Keratinocyte (primary cell): Measurements from ENCODE around the gene FBXO44.

Experiments
- CTCF ChIP-seq, 3 experiments: IDR thresholded peaks in 1 of 3; conservative IDR thresholded peaks in 1 of 3; optimal IDR thresholded peaks in 1 of 3; 2 replicates in 2 of 3; 3 replicates in 1 of 3; pipeline versions ENCODE3 to v1.5.1; 2011; ENCODE audit warnings: low read length in 3 of 3, mild to moderate bottlenecking in 3 of 3, moderate library complexity in 2 of 3, control low read depth in 1 of 3, inconsistent platforms in 1 of 3; ENCODE audit not compliant: insufficient read depth in 2 of 3; ENCODE audit errors: extremely low read depth in 1 of 3
- EZH2 ChIP-seq: IDR thresholded peaks from one replicate; pipeline ENCODE4 v1.6.1; 2012; ENCODE audit warnings: inconsistent platforms, mild to moderate bottlenecking, low read length, moderate library complexity

GRCh38 chr1:11659748-11660147 is 5.1 kb downstream of the FBXO44 start:
- no peak for TF ChIP-seq CTCF (optimal IDR thresholded peaks at IDR 0.05 in 1 of 3, IDR thresholded peaks at IDR 0.05 in 1 of 3, conservative IDR thresholded peaks at IDR 0.05 in 1 of 3; ENCODE audit: extremely low read depth in 1 of 3, insufficient read depth in 2 of 3, low read length in 3 of 3)
- no peak for TF ChIP-seq EZH2
